ENCODE measurements around the gene NTSR1.
A peak's percentile ranks its signal among the peaks of the same experiment; 100 is the strongest.

Gene NTSR1

DNA sequence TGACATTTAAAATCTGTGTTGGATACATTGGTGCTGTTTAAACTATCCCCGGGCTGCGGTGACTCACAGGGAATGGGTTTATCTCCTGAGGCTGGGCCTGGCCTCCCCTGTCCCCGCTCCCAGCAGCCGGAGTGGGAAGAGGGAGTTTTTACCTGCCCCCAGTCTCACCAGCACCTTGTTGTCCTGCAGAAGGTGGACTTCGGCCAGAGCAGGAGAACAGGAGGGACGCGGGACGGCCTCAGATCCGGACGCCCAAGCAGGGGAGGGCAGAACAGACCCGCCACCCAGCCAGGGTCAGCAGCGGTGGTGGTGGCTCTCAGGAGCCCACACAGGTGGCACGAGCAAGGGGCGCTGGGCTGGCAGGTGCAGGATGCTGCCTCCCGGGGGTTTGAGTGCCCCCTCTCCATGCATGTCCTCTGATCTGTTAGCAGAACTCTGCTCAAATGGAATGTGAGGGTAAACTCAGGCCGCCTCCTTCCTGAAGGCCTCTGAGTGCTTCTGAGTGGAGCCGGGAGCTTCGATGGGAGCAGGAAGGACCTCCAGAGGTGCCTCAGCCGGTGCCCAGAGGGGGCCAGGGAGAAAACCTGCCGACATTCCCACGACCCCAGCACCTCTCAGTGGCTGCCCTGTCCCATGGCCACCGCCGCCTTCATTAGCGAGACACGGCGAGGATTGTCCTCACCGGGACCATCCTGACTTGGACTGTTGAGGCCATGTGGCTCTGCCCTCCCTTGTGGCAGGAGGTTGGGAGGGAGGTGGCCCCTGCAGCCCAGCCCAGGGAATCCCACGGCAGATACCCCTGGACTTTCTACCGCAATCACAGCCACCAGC, 44.2 kb downstream of the NTSR1 start:
- peaks cover 7% of the 10 kb centered on the region for H3K4me1 ChIP-seq (ENCODE audit: insufficient read depth, poor library complexity, severe bottlenecking)
- no peaks in the 10 kb centered on the region for H3K36me3 ChIP-seq (ENCODE audit: low read depth)
- H3K9me3 ChIP-seq (ENCODE audit: severe bottlenecking): no peaks in the 10 kb centered on the region
- ATAC-seq (ENCODE audit: low read depth) (peak; percentile 40; the same call in 1 of the 3 replicates), DNase-seq (ENCODE audit: low spot score) (peak; percentile 87)
- H3K27ac ChIP-seq (ENCODE audit: poor library complexity, severe bottlenecking): no peak overlapping the region
- TF ChIP-seq, protein P1, sequence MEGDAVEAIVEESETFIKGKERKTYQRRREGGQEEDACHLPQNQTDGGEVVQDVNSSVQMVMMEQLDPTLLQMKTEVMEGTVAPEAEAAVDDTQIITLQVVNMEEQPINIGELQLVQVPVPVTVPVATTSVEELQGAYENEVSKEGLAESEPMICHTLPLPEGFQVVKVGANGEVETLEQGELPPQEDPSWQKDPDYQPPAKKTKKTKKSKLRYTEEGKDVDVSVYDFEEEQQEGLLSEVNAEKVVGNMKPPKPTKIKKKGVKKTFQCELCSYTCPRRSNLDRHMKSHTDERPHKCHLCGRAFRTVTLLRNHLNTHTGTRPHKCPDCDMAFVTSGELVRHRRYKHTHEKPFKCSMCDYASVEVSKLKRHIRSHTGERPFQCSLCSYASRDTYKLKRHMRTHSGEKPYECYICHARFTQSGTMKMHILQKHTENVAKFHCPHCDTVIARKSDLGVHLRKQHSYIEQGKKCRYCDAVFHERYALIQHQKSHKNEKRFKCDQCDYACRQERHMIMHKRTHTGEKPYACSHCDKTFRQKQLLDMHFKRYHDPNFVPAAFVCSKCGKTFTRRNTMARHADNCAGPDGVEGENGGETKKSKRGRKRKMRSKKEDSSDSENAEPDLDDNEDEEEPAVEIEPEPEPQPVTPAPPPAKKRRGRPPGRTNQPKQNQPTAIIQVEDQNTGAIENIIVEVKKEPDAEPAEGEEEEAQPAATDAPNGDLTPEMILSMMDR (IDR thresholded peaks at IDR 0.05; ENCODE audit: poor library complexity, severe bottlenecking): no peak
- no peak overlapping the region for H3K4me3 ChIP-seq (ENCODE audit: severe bottlenecking)
- H3K27me3 ChIP-seq (ENCODE audit: insufficient read depth, poor library complexity, severe bottlenecking): no peaks in the 10 kb centered on the region

DNA sequence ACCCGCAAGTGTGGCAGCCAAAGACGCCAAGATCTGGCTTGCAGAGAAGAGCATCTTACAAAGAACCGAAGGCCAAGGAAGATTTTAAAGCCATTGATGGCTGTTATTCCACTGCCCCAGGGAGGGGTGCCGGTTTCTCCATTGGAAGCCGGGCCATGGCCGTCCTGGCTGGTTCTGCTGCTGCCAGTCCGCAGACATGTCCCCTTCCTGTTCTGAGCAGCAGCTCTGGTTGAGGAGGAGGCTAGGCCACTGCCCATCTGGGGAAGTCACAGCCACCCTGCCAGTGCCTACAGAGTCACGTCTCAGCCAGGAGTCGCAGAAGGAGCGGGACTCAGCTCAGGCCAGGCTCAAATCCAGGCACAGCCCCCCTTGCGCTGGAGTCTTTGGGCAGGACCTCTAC, 45.0 kb downstream of the NTSR1 start:
- H3K27me3 ChIP-seq (ENCODE audit: insufficient read depth, poor library complexity, severe bottlenecking): no peaks in the 10 kb centered on the region
- no peaks in the 10 kb centered on the region for H3K9me3 ChIP-seq (ENCODE audit: severe bottlenecking)
- peaks cover 7% of the 10 kb centered on the region for H3K4me1 ChIP-seq (ENCODE audit: insufficient read depth, poor library complexity, severe bottlenecking)
- DNase-seq (ENCODE audit: low spot score): peak; percentile 80
- H3K27ac ChIP-seq (ENCODE audit: poor library complexity, severe bottlenecking): no peak overlapping the region
- TF ChIP-seq, protein P1 (IDR thresholded peaks at IDR 0.05; ENCODE audit: poor library complexity, severe bottlenecking): no peak
- no peak overlapping the region for H3K4me3 ChIP-seq (ENCODE audit: severe bottlenecking)
- no peak for ATAC-seq (ENCODE audit: low read depth)
- H3K36me3 ChIP-seq (ENCODE audit: low read depth): no peaks in the 10 kb centered on the region

DNA sequence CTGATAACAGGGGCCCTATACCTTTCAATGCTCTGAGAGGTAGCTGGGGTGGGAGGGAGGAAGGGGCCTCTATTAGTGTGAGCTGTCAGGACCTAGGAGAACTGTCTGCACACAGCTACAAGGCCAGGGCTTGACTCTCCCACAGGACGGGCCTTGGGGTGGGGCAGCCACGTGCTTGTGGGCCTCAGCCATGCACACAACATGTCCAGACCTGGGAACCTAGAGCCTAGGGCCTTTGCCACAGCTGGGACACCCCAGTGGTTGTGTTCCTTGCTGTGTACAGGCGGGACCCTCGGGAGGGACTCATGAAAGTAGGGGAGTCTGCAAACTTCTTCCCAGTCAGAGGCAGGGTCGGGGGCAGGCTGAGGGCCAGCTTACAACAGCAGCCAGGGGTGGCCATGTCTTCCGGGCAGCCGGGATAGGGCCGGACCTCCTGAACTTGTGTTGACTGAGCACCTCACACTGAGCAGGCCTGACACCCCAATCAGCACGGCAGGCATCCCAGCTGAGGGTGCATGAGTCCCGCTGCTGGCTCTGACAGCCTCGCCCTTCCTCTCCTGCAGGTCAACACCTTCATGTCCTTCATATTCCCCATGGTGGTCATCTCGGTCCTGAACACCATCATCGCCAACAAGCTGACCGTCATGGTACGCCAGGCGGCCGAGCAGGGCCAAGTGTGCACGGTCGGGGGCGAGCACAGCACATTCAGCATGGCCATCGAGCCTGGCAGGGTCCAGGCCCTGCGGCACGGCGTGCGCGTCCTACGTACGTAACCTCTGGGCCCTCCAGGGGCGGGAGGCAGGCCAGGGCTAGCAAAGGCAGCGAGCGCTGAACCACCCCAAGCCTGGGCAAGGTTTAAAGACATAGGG, 45.7 kb downstream of the NTSR1 start:
- H3K36me3 ChIP-seq (ENCODE audit: low read depth): no peaks in the 10 kb centered on the region
- TF ChIP-seq, protein P1 (IDR thresholded peaks at IDR 0.05; ENCODE audit: poor library complexity, severe bottlenecking): no peak
- DNase-seq (ENCODE audit: low spot score): peak; percentile 87
- peaks cover 7% of the 10 kb centered on the region for H3K4me1 ChIP-seq (ENCODE audit: insufficient read depth, poor library complexity, severe bottlenecking)
- ATAC-seq (ENCODE audit: low read depth): peak; percentile 46
- no peaks in the 10 kb centered on the region for H3K27me3 ChIP-seq (ENCODE audit: insufficient read depth, poor library complexity, severe bottlenecking)
- H3K27ac ChIP-seq (ENCODE audit: poor library complexity, severe bottlenecking): no peak overlapping the region
- no peaks in the 10 kb centered on the region for H3K9me3 ChIP-seq (ENCODE audit: severe bottlenecking)
- no peak overlapping the region for H3K4me3 ChIP-seq (ENCODE audit: severe bottlenecking)

DNA sequence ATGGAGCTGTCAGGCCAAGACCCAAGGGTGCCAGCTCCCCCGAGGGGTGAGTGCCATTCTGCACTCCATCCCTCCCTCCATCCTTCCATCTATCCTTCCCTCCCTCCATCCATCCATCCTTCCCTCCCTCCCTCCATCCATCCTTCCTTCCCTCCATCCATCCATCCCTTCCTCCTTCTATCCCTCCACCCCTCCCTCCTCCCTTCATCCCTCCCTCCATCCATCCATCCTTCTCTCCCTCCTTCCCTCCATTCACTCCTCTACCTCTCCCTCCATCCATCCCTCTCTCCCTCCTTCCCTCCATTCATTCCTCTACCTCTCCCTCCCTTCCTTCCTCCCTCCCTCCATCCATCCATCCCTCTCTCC, 46.3 kb downstream of the NTSR1 start:
- TF ChIP-seq, protein P1 (IDR thresholded peaks at IDR 0.05; ENCODE audit: poor library complexity, severe bottlenecking): no peak
- no peaks in the 10 kb centered on the region for H3K27me3 ChIP-seq (ENCODE audit: insufficient read depth, poor library complexity, severe bottlenecking)

More for the DNA sequence above, 46.3 kb downstream of the NTSR1 start:
- Histone ChIP-seq H3K9me3 (ENCODE audit: severe bottlenecking) (no peaks in the 10 kb centered on the region), H3K27ac (ENCODE audit: poor library complexity, severe bottlenecking) (no peak overlapping the region), H3K36me3 (ENCODE audit: low read depth) (no peaks in the 10 kb centered on the region), H3K4me3 (ENCODE audit: severe bottlenecking) (no peak overlapping the region), H3K4me1 (ENCODE audit: insufficient read depth, poor library complexity, severe bottlenecking) (peaks cover 7% of the 10 kb centered on the region)
- no peak for DNase-seq (ENCODE audit: low spot score)
- no peak for ATAC-seq (ENCODE audit: low read depth)

Measured in RWPE2 (cell line).